ENCODE measurements around the gene FAM24A.
"Not testable (repeated sequence)": the region's sequence is repeated elsewhere in the genome, so short reads cannot be mapped to it uniquely, and the experiment has no call there.

The FAM24A gene

DNA sequence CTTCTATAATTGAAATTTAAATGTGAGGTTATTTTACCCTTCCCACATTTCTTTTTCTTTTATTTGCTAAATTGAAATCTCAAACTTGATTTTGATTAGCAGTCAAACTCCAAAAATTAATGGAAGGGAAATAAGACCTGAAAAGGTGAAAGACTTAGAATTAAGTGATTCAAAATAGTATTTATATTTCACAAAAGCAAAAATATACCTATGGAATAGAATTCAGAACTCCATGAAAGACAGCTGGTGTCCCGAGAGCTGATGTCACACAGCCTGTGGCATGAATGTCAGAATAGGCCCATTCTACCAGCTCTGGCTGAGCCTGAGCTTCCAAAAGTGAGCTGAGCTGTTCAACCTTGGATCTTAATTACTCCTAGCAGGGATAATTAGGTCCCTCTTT is at the start of gene FAM24A:
Gene FAM24A, plus strand, starts transcription at position 301 of the 400 bp plus-strand sequence. CDS start 1,025 bp downstream, outside the sequence.
- no peak for DNase-seq

DNA sequence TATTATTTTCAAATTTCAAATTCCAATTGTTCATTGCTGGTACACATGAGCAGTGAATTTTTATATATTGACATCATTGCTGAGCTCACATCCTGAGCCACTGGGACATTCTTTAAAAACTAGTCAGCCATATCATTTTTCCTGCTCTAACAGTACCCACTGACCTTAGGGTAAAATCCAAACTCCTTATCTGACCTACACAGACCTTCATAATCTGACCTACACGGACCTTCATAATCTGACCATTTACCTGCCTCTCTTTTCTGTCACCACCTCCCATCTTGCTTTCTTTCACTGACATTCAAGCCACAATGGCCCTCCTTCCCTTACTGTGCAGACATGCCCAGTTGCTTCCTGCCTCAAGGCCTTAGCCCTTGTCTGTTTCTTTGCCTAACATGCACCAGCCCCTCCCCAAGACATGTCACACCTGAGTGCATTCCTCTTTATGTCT is 48.7 kb upstream of the FAM24A start:
- no peak for DNase-seq

DNA sequence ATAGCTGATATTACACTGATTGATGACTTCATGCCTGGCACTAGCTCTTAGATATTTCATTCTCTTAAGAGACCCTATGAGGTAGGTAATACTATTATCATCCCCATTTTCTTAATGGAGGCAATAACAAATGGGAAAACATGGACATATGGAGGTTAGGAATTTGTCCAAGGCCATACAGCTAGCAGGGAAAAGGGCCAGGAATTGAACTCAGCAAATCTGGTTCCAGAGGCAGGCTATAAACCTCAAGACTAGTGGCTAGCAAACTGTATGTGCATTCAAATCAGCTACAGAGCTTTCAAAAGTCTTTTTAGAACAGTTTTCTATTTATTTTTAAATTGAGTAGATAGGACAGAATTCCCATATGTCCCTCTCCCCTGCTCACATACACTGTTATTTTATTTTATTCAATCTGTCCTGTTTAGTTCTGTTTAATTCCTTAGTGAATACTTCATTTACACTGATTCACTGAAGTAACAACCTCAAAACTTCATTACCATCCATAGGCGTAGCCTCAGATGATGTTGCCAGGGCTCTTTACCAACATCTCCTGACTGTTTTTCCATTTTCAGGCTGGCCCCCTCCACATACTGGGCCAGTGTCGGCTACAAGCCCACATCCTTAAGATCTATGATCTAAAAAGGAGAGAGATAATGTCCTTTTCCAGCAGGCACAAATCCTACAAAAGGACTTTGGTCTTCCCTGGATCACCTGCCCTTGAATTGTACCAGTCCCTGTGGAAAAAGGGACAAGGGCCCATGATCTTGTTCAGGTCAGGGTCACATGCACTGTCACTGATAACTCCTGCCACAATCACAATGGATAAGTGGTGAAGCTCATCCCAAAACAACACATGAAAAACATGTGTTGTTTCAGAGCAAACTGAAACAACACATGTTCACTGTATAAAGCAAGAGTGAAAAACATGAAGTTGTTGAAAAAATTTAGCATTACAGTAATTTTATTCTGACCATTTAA is 46.9 kb upstream of the FAM24A start:
- no peak for DNase-seq

GRCh38 chr10:122864194-122864592 is 46.2 kb upstream of the FAM24A start:
- DNase-seq = no peak

DNA sequence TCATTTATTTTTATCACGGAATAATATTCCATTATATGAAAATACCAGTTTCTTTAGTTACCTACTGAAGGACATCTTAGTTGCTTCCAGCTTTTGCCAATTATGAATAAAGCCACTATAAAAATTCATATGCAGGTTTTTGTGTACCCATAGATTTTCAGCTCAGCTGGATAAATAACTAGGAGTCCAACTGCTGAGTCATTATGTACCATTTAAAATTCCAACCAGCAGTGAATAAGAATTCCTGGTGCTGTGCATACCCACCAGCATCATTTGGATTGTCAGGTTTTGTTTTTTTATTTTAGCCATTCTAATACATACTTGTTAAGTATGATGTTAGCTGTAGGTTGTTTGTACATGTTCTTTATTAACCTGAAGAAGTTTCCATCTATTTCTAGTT is 45.5 kb upstream of the FAM24A start:
- no peak for DNase-seq

DNA sequence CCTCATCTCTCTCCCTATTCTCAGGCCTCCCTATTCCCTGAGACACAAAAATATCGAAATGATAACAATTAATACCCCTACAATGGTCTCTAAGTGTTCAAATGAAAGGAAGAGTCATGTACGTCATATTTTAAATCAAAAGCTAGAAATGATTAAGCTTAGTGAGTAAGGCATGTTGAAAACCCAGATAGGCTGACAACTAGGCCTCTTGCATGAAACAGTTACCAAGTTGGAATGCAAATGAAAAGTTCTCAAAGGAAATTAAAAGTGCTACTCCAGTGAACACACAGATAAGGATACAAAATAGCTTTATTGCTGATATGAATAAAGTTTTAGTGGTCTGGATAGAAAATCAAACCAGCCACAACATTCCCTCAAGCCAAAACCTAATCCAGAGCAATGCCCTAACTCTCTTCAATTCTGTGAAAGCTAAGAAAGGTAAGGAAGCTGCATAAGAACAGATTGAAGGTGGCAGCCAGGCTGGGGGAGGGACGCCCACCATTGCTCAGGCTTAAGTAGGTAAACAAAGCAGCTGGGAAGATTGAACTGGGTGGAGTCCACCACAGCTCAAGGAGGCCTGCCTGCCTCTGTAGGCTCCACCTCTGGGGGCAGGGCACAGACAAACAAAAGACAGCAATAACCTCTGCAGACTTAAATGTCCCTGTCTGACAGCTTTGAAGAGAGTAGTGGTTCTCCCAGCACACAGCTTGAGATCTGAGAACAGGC is 43.5 kb upstream of the FAM24A start:
- DNase-seq = not testable (repeated sequence)

DNA sequence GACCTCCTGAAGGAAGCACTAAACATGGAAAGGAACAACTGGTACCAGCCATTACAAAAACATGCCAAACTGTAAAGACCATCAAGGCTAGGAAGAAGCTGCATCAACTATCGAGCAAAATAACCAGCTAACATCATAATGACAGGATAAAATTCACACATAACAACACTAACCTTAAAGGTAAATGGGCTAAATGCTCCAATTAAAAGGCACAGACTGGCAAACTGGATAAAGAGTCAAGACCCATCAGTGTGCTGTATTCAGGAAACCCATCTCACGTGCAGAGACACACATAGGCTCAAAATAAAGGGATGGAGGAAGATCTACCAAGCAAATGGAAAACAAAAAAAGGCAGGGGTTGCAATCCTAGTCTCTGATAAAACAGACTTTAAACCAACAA is 41.6 kb upstream of the FAM24A start:
- not testable (repeated sequence) for DNase-seq

- DNase-seq = not testable (repeated sequence)
These were observed 38.5 kb upstream of the FAM24A start for GRCh38 chr10:122871947-122872346.

GRCh38 chr10:122875843-122876466 is 34.5 kb upstream of the FAM24A start:
- no peak for DNase-seq

GRCh38 chr10:122876467-122876855 is 33.9 kb upstream of the FAM24A start:
- DNase-seq = no peak

DNA sequence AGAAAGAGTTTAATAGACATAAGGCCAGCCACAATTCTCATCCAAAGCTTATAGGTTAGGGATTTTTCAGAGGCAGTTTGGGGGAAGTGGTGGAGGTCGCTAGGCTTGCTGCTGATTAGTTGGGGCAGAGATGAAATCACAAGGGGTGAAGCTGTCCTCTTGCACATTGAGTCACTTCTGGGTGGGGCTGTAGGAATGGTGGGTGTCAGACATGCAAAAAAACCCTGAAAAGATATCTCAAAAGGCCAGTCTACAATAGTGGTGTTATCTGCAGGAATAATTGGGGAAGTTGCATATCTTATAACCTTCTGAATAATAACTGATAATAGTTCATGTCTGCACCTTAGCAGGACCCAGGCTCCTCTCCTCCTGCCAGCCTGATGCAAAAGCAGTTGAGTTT is 33.1 kb upstream of the FAM24A start:
- DNase-seq = no peak

- DNase-seq = no peak
These were observed 31.5 kb upstream of the FAM24A start for GRCh38 chr10:122878799-122879338.

DNA sequence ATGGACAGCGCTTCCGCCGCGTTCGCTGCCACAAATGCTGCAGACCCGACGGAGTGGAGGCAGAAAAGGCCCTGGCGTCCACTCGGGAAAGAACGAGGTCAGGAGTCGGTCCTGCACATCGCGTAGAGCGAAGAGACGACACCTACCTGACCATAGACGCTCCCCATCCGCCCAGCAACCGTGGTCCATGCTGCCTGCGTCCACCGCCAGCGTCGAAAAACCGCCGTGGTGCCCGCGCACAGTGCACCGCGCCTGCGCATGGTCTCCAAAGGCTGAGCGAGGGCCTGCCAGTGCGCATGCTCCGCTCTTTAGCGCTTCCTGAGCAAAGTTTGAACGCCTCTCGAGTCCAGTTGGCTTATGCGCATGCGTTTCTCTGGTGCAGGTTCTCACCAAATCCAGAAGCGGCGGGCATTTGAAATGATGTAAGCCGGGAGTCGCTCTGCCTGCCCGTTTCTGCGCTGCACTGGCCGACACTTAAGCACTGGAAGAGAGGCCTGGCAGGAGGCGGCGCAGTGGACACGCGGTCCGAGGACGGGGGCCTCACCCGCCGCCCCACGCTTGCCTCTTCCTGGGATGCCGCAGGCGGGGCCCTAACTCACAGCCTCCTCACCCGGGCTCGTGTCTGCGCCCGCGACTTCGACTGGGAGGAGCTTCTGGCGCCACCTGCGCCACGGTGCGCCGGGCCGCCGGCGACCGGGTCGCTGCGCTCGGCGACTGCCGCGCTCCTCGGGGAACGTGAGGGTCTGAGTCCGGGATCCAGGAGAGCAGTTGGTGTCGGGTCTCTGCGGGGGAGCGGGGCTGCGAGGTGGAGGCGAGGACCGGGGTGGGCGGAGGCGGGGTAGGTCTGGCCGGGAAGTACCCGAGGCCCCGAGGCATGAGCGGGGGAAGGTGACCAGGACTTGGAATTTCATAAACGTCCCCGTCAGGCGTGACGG is 30.8 kb upstream of the FAM24A start, which contains the start of gene FAM24B:
Gene FAM24B, minus strand, starts transcription at position 243 of the 935 bp plus-strand sequence. CDS start 29,066 bp downstream, outside the sequence.
- no peak for DNase-seq

- no peak for DNase-seq
These were observed 27.6 kb upstream of the FAM24A start for GRCh38 chr10:122882766-122883165.

GRCh38 chr10:122884166-122884565 is 26.2 kb upstream of the FAM24A start:
- no peak for DNase-seq

DNA sequence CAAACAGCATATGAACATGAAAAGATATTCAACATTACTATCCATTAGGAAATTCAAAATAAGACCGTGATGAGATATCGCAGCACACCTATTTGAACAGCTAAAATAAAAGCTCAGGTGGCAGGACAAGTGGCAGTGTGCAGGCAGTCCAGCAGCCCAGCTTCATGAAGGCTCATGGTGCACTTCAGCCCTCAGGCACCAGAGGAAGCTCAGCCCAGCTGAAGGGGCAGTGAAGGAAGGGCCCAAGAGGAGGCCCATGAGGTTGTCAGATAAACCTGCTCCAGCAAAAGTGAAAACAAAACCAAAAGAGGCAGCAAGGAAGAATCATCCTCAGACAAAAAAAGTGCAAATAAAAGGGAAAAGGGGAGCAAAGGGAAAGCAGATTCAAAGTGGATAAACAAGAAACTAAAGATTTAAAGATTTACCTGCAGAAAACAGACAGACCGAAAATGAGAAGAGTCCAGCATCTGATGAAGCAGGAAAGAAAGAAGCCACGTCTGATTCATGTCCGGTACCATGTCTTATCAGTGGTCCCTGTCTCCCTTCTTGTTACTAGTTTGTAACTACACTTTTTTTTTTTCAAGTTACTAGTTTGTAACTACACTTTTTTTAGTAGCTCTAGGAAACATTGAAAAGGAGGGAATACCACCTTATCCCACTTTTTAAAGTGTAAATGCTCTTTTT is 16.0 kb upstream of the FAM24A start:
- DNase-seq = no peak

GRCh38 chr10:122903861-122904260 is 6.5 kb upstream of the FAM24A start:
- DNase-seq = not testable (repeated sequence)

GRCh38 chr10:122911889-122912484 is 1.6 kb downstream of the FAM24A start:
- no peak for DNase-seq

- no peak for DNase-seq
These were observed 5.3 kb downstream of the FAM24A start for GRCh38 chr10:122915700-122916099.

DNA sequence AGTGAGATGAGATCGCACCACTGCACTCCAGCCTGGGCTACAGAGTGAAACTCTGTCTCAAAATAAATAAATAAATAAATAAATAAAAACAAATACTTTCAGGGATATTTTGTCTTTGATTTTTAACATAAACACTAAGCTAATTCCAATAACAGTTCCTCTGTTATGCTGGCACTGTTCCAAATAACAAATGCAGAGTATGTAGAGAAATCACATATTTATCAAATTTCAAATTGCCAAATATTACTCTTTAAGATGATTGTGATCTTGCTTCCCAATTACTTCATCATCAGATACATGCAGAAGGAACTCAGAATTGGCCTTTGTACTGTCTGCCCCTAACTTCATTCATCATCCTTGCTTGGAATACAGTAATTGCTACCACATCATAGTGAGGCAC is 19.7 kb downstream of the FAM24A start:
- no peak for DNase-seq
